ENCODE results near the gene FSHR.

- TF ChIP-seq CSRNP3 (CRISPR knock-in tag; IDR thresholded peaks at IDR 0.05) (no peak), ISL1 (CRISPR knock-in tag; IDR thresholded peaks at IDR 0.05) (no peak), OSR1 (CRISPR knock-in tag; IDR thresholded peaks at IDR 0.05) (no peak), RARB (CRISPR knock-in tag; IDR thresholded peaks at IDR 0.05) (no peak), ZFP30 (CRISPR knock-in tag; IDR thresholded peaks at IDR 0.05) (no peak), ZNF70 (CRISPR knock-in tag; IDR thresholded peaks at IDR 0.05) (no peak)
These were observed 117.1 kb downstream of the FSHR start for GRCh38 chr2:49037197-49037596.

All from SK-N-SH treated with all-trans-retinoic acid at 6 μM for 48 hours (cell line).